GM12873 (cell line): ENCODE measurements around the gene BAHD1.

ENCODE experiments used
- TF ChIP-seq, protein P1 (sequence below): IDR thresholded peaks from 2 replicates; pipeline ENCODE4 v1.5.1; 2012; ENCODE audit warnings: low read depth, mild to moderate bottlenecking, moderate library complexity, low read length, control low read depth; ENCODE audit not compliant: insufficient read depth; ENCODE audit errors: missing control alignments

BAHD1 gene

DNA sequence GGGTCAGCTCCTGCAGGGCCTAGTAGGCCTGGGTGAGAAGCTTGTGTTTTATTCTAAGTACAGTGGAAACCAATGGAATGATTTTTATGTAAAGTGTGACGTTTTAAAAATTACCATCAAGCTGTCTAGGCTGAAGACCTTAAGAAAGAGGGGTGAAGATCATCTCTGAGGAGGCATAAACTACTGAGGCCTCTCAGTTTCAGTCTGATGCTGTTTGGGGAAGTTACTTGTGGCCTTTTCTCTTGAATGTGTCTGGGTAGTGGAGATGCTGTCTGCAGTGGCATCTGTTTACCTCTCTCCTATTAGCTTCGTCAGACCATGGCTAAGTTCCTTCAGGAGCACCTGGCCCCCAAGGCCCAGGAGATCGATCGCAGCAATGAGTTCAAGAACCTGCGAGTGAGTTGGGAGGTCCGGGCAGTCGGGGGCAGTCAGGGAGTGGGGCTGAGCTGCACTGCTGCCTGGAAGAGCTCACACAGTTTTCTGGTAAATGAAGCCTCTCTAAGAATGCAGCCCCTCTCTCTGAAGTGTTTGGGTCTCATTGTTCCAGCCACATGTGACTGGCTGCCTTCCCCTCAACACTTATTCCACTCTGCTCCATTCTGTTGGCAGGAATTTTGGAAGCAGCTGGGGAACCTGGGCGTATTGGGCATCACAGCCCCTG is 33.3 kb upstream of the BAHD1 start:
- TF ChIP-seq, protein P1, sequence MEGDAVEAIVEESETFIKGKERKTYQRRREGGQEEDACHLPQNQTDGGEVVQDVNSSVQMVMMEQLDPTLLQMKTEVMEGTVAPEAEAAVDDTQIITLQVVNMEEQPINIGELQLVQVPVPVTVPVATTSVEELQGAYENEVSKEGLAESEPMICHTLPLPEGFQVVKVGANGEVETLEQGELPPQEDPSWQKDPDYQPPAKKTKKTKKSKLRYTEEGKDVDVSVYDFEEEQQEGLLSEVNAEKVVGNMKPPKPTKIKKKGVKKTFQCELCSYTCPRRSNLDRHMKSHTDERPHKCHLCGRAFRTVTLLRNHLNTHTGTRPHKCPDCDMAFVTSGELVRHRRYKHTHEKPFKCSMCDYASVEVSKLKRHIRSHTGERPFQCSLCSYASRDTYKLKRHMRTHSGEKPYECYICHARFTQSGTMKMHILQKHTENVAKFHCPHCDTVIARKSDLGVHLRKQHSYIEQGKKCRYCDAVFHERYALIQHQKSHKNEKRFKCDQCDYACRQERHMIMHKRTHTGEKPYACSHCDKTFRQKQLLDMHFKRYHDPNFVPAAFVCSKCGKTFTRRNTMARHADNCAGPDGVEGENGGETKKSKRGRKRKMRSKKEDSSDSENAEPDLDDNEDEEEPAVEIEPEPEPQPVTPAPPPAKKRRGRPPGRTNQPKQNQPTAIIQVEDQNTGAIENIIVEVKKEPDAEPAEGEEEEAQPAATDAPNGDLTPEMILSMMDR, result no peak

DNA sequence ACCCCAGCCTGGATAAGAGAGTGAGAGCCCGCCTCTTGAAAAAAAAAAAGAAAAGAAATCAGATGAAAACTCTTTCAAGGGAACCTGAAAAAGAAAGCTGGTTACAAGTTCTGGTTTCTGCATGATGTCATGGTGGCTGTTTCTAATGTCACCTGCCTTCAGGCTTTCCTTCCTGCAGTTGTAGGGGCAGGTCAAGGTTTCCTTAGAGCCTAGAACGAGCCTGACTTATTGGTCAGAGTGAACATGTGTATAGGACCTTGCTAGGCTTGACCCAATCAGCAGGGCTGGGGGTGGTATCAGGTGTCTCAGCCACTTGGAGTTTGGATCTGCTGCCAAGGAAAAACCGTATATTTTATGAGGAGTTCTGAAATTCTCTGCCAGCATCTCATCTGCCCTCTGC is 31.4 kb upstream of the BAHD1 start:
- TF ChIP-seq, protein P1, result no peak

DNA sequence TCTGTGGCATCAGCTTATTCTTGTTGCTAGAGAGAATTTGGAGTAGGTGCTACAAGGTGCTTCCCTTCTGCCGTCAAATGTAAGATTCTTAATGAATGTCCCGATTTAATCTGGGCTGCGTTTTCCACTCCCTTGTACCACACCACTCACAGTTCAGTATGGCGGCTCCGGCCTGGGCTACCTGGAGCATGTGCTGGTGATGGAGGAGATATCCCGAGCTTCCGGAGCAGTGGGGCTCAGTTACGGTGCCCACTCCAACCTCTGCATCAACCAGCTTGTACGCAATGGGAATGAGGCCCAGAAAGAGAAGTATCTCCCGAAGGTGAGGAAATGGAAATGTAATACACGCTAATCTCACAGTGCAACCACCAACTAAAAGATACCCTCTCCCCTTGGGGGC is 30.3 kb upstream of the BAHD1 start:
- TF ChIP-seq, protein P1, result no peak

DNA sequence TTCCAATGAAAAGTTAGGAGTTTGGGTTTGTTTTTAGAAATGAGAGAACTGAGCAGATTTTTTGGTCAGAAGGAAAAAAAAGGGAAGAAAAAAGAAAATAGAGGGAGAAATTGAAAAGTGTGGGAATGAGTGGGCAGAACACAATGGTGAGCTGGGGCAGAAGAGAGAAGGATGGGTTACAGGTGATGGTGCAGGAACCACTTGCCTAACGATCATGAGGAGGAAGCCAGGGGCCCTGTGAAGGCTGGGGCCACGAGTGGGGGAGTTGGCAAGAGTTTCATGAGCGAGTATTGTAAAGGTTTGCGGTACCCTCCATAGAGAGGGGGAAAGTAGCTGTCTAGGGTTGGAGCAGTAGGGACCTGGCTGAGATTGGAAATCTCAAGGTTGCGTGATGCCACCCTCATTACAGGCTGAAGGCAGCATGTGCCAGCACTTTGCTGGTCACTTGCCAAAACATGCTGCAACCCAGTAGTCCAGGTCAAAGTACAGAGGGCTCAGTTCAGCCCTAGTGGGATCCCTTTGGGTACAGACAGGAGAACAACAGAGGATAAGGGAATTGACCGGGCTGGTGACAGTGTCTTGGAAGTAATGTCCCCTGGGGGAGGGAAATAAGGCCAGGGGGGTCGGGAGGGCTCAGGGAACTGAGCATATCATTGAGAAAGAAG is 28.5 kb upstream of the BAHD1 start:
- TF ChIP-seq, protein P1, result no peak

DNA sequence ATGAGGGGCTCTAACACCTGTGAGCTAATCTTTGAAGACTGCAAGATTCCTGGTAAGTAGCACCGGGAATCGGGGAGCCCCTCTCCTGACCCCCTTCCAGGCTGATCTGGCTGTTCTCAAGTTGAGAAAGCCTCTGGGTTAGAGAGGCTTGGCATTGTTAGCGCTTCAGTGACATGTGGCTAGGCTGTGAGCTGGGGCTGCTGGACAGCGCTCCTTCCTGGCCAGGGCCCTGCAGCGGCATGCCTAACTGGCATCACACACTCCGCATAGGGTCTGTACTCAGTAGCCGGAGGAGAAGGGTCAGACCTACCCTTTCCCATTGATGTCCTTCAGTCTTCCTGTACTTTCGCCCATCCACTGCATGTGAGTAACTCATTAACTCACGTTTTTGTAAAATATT is 27.7 kb upstream of the BAHD1 start:
- TF ChIP-seq, protein P1, result no peak

DNA sequence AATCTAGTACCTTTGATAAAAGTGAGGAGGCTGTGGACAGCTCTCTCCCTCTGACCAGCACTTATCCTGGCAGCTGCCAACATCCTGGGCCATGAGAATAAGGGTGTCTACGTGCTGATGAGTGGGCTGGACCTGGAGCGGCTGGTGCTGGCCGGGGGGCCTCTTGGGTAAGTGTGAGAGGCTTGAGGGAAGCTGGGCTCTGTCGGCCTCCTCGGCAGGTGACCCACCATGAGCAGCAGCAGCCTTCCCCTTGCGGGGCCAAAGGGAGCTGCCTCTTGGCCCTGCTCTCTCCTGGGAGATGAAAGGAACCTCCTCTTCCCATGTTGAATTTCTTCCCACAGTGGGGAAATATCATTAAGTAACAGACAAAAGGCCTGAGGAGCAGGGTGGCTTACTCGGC is 25.9 kb upstream of the BAHD1 start:
- TF ChIP-seq, protein P1, result no peak

DNA sequence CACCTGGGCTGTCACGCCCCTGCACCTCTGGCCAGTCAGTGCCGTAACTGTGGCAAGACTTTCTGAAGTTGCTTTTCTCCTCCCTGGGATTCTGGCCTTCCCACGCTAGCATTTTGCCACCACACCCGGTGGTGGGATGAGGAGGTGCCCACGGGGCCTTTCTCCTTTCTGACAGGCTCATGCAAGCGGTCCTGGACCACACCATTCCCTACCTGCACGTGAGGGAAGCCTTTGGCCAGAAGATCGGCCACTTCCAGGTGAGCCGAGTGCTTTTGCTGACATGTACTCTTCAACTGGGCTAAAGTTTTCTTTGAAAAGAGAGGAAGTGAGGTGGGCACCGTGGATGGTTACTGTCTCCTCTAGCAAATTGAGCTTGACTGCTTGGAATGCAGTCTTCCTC is 25.5 kb upstream of the BAHD1 start:
- TF ChIP-seq, protein P1, result no peak
